ENCODE data around the gene GALNT16.
"Not testable (repeated sequence)": the region's sequence is repeated elsewhere in the genome, so short reads cannot be mapped to it uniquely, and the experiment has no call there.

Gene GALNT16

DNA sequence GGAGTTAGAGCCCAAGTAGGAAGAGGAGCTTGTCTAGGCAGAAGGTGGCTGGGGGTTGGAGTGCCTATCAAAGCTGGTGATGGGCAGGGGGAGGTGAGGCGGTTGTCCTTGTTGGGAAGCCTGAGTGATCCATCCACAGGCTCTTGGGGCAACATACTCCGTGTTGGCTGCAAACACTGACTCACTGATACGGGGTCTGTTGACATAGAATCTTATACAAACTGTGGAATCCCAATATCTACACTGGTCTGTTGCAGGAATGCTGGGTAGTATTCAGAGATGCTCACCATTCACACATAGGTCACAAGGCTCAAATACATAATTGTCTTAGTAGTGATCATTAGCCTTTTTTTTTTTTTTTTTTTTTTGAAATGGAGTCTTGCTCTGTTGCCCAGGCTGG lies 112.2 kb downstream of the GALNT16 start:
- no peak overlapping the region for H3K27ac Mint-ChIP-seq
- no peaks in the 10 kb centered on the region for H3K9me3 Mint-ChIP-seq
- no peak for DNase-seq
- CTCF ChIA-PET = no interaction called here
- H3K36me3 Mint-ChIP-seq = peaks cover 20% of the 10 kb centered on the region
- H3K4me3 Mint-ChIP-seq = no peak overlapping the region
- H3K27me3 Mint-ChIP-seq = no peaks in the 10 kb centered on the region
- H3K4me1 Mint-ChIP-seq = peaks cover 4% of the 10 kb centered on the region

DNA sequence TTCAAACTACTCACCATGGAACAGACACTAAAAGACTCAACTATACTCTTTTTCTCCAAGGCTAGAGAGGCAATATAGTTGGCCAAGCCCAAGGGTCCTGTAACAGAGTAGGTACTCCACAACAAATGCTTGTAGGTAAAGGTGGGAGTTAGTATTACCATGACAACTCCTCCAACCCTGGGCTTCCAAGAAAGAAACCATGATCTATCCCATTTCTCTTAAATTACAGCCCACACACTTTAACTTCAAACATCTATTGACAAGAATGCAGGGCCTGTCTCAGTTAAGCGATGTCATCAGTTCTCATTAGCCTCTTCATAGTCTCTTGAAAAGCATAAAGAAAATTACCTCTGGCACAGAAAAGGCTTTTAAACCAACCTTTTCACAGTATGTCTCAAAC lies 113.1 kb downstream of the GALNT16 start:
- no peaks in the 10 kb centered on the region for H3K27me3 Mint-ChIP-seq
- no peak overlapping the region for H3K4me3 Mint-ChIP-seq
- DNase-seq = no peak
- H3K27ac Mint-ChIP-seq = no peak overlapping the region
- H3K9me3 Mint-ChIP-seq = no peaks in the 10 kb centered on the region
- H3K36me3 Mint-ChIP-seq = peaks cover 22% of the 10 kb centered on the region
- peaks cover 4% of the 10 kb centered on the region for H3K4me1 Mint-ChIP-seq
- CTCF ChIA-PET = interaction anchor here (1.0 kb wide), 1 partner anchor 11 kb away, joined by 3 read pairs; no protein-coding TSS in a partner anchor

GRCh38 chr14:69374235-69374634 lies 114.3 kb downstream of the GALNT16 start:
- Mint-ChIP-seq H3K9me3 (no peaks in the 10 kb centered on the region), H3K4me1 (peaks cover 4% of the 10 kb centered on the region), H3K27ac (no peak overlapping the region), H3K36me3 (peaks cover 25% of the 10 kb centered on the region), H3K4me3 (no peak overlapping the region), H3K27me3 (no peaks in the 10 kb centered on the region)
- CTCF ChIA-PET = interaction anchor here (1.0 kb wide), 1 partner anchor 10 kb away, joined by 3 read pairs; no protein-coding TSS in a partner anchor
- no peak for DNase-seq

DNA sequence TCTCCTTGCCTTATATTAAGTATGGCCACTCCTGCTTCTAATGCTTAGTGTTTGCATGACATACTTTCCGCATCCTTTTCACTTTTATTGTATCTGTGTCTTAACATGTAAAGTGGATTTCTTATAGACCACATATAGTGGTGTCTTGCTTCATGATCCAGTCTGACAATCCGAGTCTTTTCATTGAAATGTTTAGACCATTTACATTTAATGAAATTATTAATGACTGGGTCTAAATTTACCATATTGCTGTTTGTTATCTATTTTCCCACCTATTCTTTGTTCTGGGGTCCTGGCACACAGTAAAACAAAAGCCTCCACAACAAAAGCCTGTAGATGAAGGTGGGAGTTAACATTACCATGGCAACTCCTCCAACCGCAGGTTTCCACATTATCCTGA lies 115.2 kb downstream of the GALNT16 start:
- H3K4me3 Mint-ChIP-seq = no peak overlapping the region
- H3K9me3 Mint-ChIP-seq = no peaks in the 10 kb centered on the region
- DNase-seq = no peak
- peaks cover 34% of the 10 kb centered on the region for H3K36me3 Mint-ChIP-seq
- no peaks in the 10 kb centered on the region for H3K27me3 Mint-ChIP-seq
- peaks cover 4% of the 10 kb centered on the region for H3K4me1 Mint-ChIP-seq
- CTCF ChIA-PET = no interaction called here
- no peak overlapping the region for H3K27ac Mint-ChIP-seq

GRCh38 chr14:69375722-69376121 lies 115.8 kb downstream of the GALNT16 start:
- H3K27me3 Mint-ChIP-seq = no peaks in the 10 kb centered on the region
- H3K4me1 Mint-ChIP-seq = peaks cover 6% of the 10 kb centered on the region
- CTCF ChIA-PET = no interaction called here
- no peak for DNase-seq
- peaks cover 38% of the 10 kb centered on the region for H3K36me3 Mint-ChIP-seq
- H3K27ac Mint-ChIP-seq = no peak overlapping the region
- no peaks in the 10 kb centered on the region for H3K9me3 Mint-ChIP-seq
- no peak overlapping the region for H3K4me3 Mint-ChIP-seq

GRCh38 chr14:69376439-69376838 lies 116.5 kb downstream of the GALNT16 start:
- H3K27ac Mint-ChIP-seq = no peak overlapping the region
- peaks cover 42% of the 10 kb centered on the region for H3K36me3 Mint-ChIP-seq
- H3K4me1 Mint-ChIP-seq = peaks cover 6% of the 10 kb centered on the region
- no peaks in the 10 kb centered on the region for H3K27me3 Mint-ChIP-seq
- no peaks in the 10 kb centered on the region for H3K9me3 Mint-ChIP-seq
- CTCF ChIA-PET = no interaction called here
- no peak overlapping the region for H3K4me3 Mint-ChIP-seq
- DNase-seq = no peak

GRCh38 chr14:69378274-69378673 lies 118.3 kb downstream of the GALNT16 start:
- Mint-ChIP-seq H3K4me3 (no peak overlapping the region), H3K36me3 (peaks cover 42% of the 10 kb centered on the region), H3K4me1 (peaks cover 8% of the 10 kb centered on the region), H3K27ac (no peak overlapping the region), H3K9me3 (no peaks in the 10 kb centered on the region), H3K27me3 (no peaks in the 10 kb centered on the region)
- DNase-seq = no peak
- CTCF ChIA-PET = no interaction called here

DNA sequence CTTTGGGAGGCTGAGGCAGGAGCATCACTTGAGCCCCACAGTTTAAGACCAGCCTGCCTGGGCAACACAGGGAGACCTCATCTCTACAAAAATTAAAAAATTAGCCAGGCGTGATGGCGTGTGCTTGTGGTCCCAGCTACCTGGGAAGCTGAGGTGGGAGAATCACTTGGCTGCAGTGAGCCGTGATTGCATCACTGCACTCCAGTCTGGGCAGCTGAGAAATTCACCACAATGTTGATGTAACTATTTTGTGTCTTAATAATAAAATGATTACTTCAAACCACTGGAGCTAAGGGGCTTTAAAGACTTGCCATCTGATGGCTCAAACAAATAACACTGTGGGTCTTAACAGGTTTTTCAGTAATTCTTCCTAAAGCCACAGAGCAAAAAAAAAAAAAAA lies 127.4 kb downstream of the GALNT16 start:
- Mint-ChIP-seq H3K4me3 (no peak overlapping the region), H3K9me3 (no peaks in the 10 kb centered on the region), H3K27me3 (no peaks in the 10 kb centered on the region), H3K27ac (no peak overlapping the region), H3K4me1 (peaks cover 24% of the 10 kb centered on the region), H3K36me3 (peaks cover 64% of the 10 kb centered on the region)
- no peak for DNase-seq
- CTCF ChIA-PET = no interaction called here

DNA sequence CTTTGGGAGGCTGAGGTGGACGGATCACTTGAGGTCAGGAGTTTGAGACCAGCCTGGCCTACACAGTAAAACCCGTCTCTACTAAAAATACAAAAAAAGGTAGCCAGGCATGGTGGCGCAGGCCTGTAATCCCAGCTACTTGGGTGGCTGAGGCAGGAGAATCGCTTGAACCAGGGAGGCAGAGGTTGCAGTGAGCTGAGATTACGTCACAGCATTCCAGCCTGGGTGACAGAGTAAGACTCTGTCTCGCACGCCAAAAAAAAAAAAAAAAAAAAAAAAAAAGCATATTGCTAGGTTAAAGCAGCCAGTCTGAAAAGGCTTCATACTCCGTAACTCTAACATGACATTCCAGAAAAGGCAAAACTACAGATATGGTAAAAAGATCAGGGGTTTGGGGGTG lies 131.4 kb downstream of the GALNT16 start:
- H3K27me3 Mint-ChIP-seq, H3K4me3 Mint-ChIP-seq, H3K9me3 Mint-ChIP-seq, CTCF ChIA-PET, DNase-seq, H3K27ac Mint-ChIP-seq: not testable (repeated sequence)
- H3K36me3 Mint-ChIP-seq = peaks cover 70% of the 10 kb centered on the region
- H3K4me1 Mint-ChIP-seq = peaks cover 54% of the 10 kb centered on the region

GRCh38 chr14:69392481-69392880 lies 132.5 kb downstream of the GALNT16 start:
- CTCF ChIA-PET = interaction anchor here (0.6 to 0.7 kb wide), 2 partner anchors 13 to 199 kb away, joined by 3 to 4 read pairs; no protein-coding TSS in a partner anchor
- H3K4me3 Mint-ChIP-seq = no peak overlapping the region
- peaks cover 72% of the 10 kb centered on the region for H3K36me3 Mint-ChIP-seq
- no peak overlapping the region for H3K27ac Mint-ChIP-seq
- H3K9me3 Mint-ChIP-seq = no peaks in the 10 kb centered on the region
- peaks cover 64% of the 10 kb centered on the region for H3K4me1 Mint-ChIP-seq
- no peak for DNase-seq
- H3K27me3 Mint-ChIP-seq = no peaks in the 10 kb centered on the region

DNA sequence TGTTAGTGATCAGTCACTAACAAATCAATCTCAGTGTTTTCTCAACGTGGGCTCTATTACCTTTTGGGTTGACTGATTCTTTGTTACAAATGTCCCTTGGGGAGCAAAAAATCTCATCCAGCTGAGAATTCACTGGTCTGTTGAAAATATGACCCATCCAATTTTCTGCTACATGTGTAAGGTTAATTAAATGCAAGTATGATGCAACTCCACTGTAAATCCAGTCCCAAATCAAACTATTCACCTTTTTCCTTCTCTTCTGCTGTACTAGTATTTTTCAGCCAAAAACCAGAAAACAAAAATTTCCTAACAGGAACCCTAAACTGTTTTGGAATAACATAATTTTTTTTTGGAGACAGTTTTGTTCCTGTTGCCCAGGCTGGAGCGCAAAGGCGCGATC lies 136.0 kb downstream of the GALNT16 start:
- Mint-ChIP-seq H3K4me3 (no peak overlapping the region), H3K9me3 (no peaks in the 10 kb centered on the region), H3K4me1 (peaks cover 77% of the 10 kb centered on the region), H3K36me3 (peaks cover 69% of the 10 kb centered on the region), H3K27ac (no peak overlapping the region), H3K27me3 (no peaks in the 10 kb centered on the region)
- DNase-seq = no peak
- CTCF ChIA-PET = interaction anchor here (1.1 to 1.7 kb wide), 2 partner anchors 45 to 136 kb away, joined by 3 to 5 read pairs; partner anchors contain the start of gene GALNT16

GRCh38 chr14:69398053-69398817 lies 138.3 kb downstream of the GALNT16 start, which contains the start of the genes ERH and SLC39A9:
Gene ERH, minus strand, starts transcription at chr14:69398299. Its CDS starts 66 bp downstream, at chr14:69398233.
Gene SLC39A9, plus strand, starts transcription at chr14:69398692. Its CDS starts 678 bp downstream, at chr14:69399370.
- H3K4me3 Mint-ChIP-seq = peak within 1 kb of the TSS; percentile 97
- peaks cover 54% of the 10 kb centered on the region for H3K36me3 Mint-ChIP-seq
- DNase-seq = peak; percentile 97
- H3K9me3 Mint-ChIP-seq = no peaks in the 10 kb centered on the region
- CTCF ChIA-PET = interaction anchor here (1.0 to 2.2 kb wide), 2 partner anchors 34 to 61 kb away, joined by 3 to 6 read pairs; no protein-coding TSS in a partner anchor
- peak within 1 kb of the TSS; percentile 100 for H3K27ac Mint-ChIP-seq
- H3K27me3 Mint-ChIP-seq = no peaks in the 10 kb centered on the region
- H3K4me1 Mint-ChIP-seq = peaks cover 72% of the 10 kb centered on the region

DNA sequence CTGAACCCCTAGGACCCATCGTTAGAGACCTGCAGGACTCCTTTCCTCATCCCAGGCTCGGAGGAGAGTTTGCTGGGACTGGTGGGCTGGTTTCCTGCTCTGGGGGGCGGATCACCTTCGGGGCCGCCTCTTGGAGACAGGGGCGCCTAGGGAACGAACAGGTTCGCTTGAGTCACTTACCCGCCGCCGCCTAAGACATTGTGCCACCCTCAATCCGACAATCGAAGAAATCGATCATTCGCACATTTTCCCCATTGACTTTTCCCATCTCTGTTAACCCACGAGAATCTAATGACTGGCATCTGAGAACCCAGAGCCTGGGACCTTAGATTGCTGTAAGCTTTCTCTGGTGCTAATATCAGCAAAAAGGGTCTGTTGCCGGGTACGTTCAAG lies 138.9 kb downstream of the GALNT16 start:
- H3K4me3 Mint-ChIP-seq = peak overlapping the region; percentile 97
- CTCF ChIA-PET = no interaction called here
- DNase-seq = no peak
- no peaks in the 10 kb centered on the region for H3K9me3 Mint-ChIP-seq
- peaks cover 67% of the 10 kb centered on the region for H3K4me1 Mint-ChIP-seq
- H3K27me3 Mint-ChIP-seq = no peaks in the 10 kb centered on the region
- H3K36me3 Mint-ChIP-seq = peaks cover 49% of the 10 kb centered on the region
- H3K27ac Mint-ChIP-seq = peak overlapping the region; percentile 100

GRCh38 chr14:69399750-69400149 lies 139.8 kb downstream of the GALNT16 start:
- no peak for DNase-seq
- Mint-ChIP-seq H3K36me3 (peaks cover 47% of the 10 kb centered on the region), H3K4me3 (peak overlapping the region; percentile 97), H3K27ac (no peak overlapping the region), H3K27me3 (no peaks in the 10 kb centered on the region), H3K4me1 (peaks cover 64% of the 10 kb centered on the region), H3K9me3 (no peaks in the 10 kb centered on the region)
- CTCF ChIA-PET = no interaction called here

DNA sequence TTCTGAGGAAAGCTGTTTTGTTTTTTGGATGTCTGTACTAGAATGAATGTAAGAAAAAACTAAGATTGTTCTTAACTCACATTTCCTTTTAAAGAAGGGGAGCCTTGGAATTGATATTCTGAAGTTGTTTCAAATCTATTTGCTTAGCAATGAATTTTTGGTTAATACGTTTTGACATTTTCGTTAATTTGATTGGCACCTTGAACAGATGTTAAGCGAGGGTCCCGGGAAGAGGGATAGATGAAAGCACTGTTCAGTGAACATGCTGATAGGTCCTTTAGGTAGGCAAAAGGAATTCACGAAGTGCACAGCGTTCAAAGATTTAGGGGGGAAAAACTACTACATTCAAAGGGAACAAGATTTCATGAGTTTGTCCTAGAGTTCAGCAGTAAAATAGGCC lies 140.2 kb downstream of the GALNT16 start:
- peak overlapping the region; percentile 97 for H3K4me3 Mint-ChIP-seq
- no peaks in the 10 kb centered on the region for H3K27me3 Mint-ChIP-seq
- no peaks in the 10 kb centered on the region for H3K9me3 Mint-ChIP-seq
- CTCF ChIA-PET = interaction anchor here (1.3 kb wide), 1 partner anchor 140 kb away, joined by 4 read pairs; no protein-coding TSS in a partner anchor
- no peak overlapping the region for H3K27ac Mint-ChIP-seq
- peaks cover 45% of the 10 kb centered on the region for H3K36me3 Mint-ChIP-seq
- DNase-seq = no peak
- H3K4me1 Mint-ChIP-seq = peaks cover 61% of the 10 kb centered on the region

Measured in activated naive CD4-positive, alpha-beta T cell treated with anti-CD3 and anti-CD28 coated beads, Interleukin-2, amount 10 ng/mL, durations not matched to agents 7 days and 5 days (primary cell).